ENCODE measurements around the gene GIPC1. TPM values are rescaled to one million over a fixed set of nuclear protein-coding genes. Genes with fewer than 3 reads are reported as not detected.

The GIPC1 gene
- total and polyA plus RNA-seq, 9 of the 15 experiments (the other 6 are each of a cell fraction or from before 2014, with no cell fraction given), result 0.49 to 54.7 (median 24.8) TPM

GRCh38 chr19:14440049-14440448 is 55.9 kb downstream of the GIPC1 start (continued):
- TF ChIP-seq ZNF592 (IDR thresholded peaks at IDR 0.05) (peak; percentile 91), FIP1L1 (IDR thresholded peaks at IDR 0.05; ENCODE audit: low read depth, low read length, poor library complexity, severe bottlenecking) (no peak), MCM3 (IDR thresholded peaks at IDR 0.05) (no peak), ETV1 (tag; conservative IDR thresholded peaks at IDR 0.05; ENCODE audit: low read depth) (no peak), SRSF9 (IDR thresholded peaks at IDR 0.05; ENCODE audit: borderline replicate concordance, low read depth, low read length) (no peak), CBFA2T2 (conservative IDR thresholded peaks at IDR 0.05) (no peak), RB1 (IDR thresholded peaks at IDR 0.05; ENCODE audit: low read depth) (0 out of 2 replicates have a peak, but pooled peaks have one; percentile 29), POLR2AphosphoS2 (IDR thresholded peaks at IDR 0.05; ENCODE audit: low read length) (no peak), GABPB1 (CRISPR knock-in tag; IDR thresholded peaks at IDR 0.05) (0 out of 2 replicates have a peak, but pooled peaks have one; percentile 33), SIN3A (IDR thresholded peaks at IDR 0.05; ENCODE audit: borderline replicate concordance in 2 of 2, control insufficient read depth in 1 of 2, low read depth in 2 of 2, low read length in 2 of 2) (peak in 1 of 2 experiments; percentile 53; a peak in 1 of 4 replicates), ZBED1 (IDR thresholded peaks at IDR 0.05) (no peak), ZBTB8A (IDR thresholded peaks at IDR 0.05; ENCODE audit: partially characterized antibody) (no peak), HMG20B (CRISPR knock-in tag; IDR thresholded peaks at IDR 0.05) (no peak), BCLAF1 (IDR thresholded peaks at IDR 0.05; ENCODE audit: borderline replicate concordance in 1 of 2, control insufficient read depth in 1 of 2, low read depth in 2 of 2, low read length in 1 of 2) (no peak)

Data from K562 (cell line).